Ovary (tissue), 9 donors: ENCODE data around the gene RANBP10. TPM values are rescaled to one million over a fixed set of nuclear protein-coding genes. Genes with fewer than 3 reads are reported as not detected.

Experiments
- DNase-seq, 5 donors: peaks; one replicate each; pipeline ENCODE4 v3.0.0-alpha.2; 2019 to 2020
- H3K27ac ChIP-seq, 2 donors: fragments of 200-600 bp; one replicate each; pipeline versions ENCODE4 v1.5.1 to v1.8.0; 2019 to 2022
- H3K27me3 ChIP-seq: fragments of 200-600 bp; one replicate; pipeline ENCODE4 v1.8.0; 2022
- H3K36me3 ChIP-seq: fragments of 200-600 bp; sonication (generic); one replicate; pipeline ENCODE4 v1.5.1; 2019
- H3K4me1 ChIP-seq: one replicate; pipeline ENCODE4 v1.8.1; 2013; ENCODE audit warnings: mild to moderate bottlenecking, moderate library complexity; ENCODE audit not compliant: insufficient read depth
- H3K4me3 ChIP-seq: fragments of 200-600 bp; sonication (generic); one replicate; pipeline ENCODE4 v1.5.1; 2017
- H3K9me3 ChIP-seq, 2 donors: fragments of 200-600 bp in 1 of 2; sonication (generic) in 1 of 2; one replicate each; pipeline versions ENCODE4 v1.5.1 to v1.8.1; 2013 to 2019; ENCODE audit warnings: mild to moderate bottlenecking in 1 of 2, moderate library complexity in 1 of 2
- CTCF ChIP-seq, 3 donors: fragments of 450-650 bp in 2 of 3; fragments of 200-600 bp in 1 of 3; IDR thresholded peaks; one replicate each; pipeline versions ENCODE4 v1.5.1 to v1.8.0; 2016 to 2022; ENCODE audit warnings: antibody characterized with exemption in 3 of 3, mild to moderate bottlenecking in 1 of 3
- EP300 ChIP-seq: sonication (generic); formaldehyde crosslinking; IDR thresholded peaks from one replicate; pipeline ENCODE4 v1.6.1; 2017; ENCODE audit warnings: antibody characterized with exemption
- POLR2A ChIP-seq: fragments of 450-650 bp; IDR thresholded peaks from one replicate; pipeline ENCODE4 v1.6.1; 2017; ENCODE audit warnings: antibody characterized with exemption, mild to moderate bottlenecking, moderate library complexity
- WGBS, 3 donors: extraction: QIAGEN DNeasy Blood & Tissue Kit in 1 of 3; methylation state at CpG; one replicate each; pipeline versions ENCODE4 v1.1.5 to v1.1.7; 2013 to 2017; 5-methylcytosine and 5-hydroxymethylcytosine counted together
- intact Hi-C, 4 donors: fragments of 100-400 bp; cut with DNase I; formaldehyde crosslinking; loops; one replicate each; pipeline versions ENCODE4 v1.11.0 to v1.15.1; 2022 to 2023
- polyA plus RNA-seq, 2 donors: library from polyadenylated mRNA; stranded (reverse); fragments of 200-250 nt in 1 of 2; fragments of 350-450 nt in 1 of 2; fragmentation: Illumina TruSeq in 1 of 2; extraction: RNeasy Lipid Tissue Mini Kit (QIAGEN cat#74804) in 1 of 2; gene quantifications; one replicate each; pipeline ENCODE4 v1.2.3, GENCODE V29; 2013 to 2014
- total RNA-seq, 7 donors: library from RNA; depleted of rRNA in 2 of 7; stranded (reverse); fragments of >200 nt in 2 of 7; fragmentation: NEBNext Ultra II Directional in 3 of 7; extraction: Animal tissue kit (Norgen Biotek cat#: 25700) in 3 of 7; gene quantifications; one replicate each; pipeline versions ENCODE4 v1.1.0 to v1.2.4, GENCODE V29; 2016 to 2023
- donor health status: DM: no; HTN: no; CAD: no; lungs with moderate emphysema.
- donor health status: DM: no; HTN: no; CAD: no.
- donor health status: Bipolar disorder and iron deficiency.
- donor health status: DM: yes; HTN: yes; CAD: no.
- donor health status: DM: no; HTN: no; CAD: no.
- donor health status: DM: yes; HTN: yes; CAD: no.

RANBP10 gene
- total and polyA plus RNA-seq, 9 donors = 8.3 to 19.6 (median 16.9) TPM

DNA sequence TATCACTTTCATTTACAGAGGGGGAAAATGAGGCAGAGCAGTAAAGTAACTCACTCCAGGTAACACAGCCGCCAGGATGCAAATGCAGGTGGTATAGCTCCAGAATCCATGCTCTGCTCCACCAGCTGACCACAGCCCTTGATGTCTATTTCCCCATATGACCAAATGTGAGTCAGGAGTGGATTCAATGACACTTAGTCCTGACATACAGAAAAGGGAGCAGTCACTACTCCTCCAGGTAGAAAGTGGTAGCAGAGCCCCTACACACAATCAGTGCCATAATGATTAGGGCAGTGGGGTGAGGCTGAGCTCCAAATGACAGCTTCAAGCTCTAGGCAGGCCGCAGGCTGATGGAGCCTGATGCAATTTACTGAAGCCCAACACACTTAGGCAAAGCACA, 44.0 kb downstream of the RANBP10 start:
- Histone ChIP-seq H3K4me1 (no peaks in the 10 kb centered on the region), H3K9me3 (no peaks in the 10 kb centered on the region), H3K36me3 (no peaks in the 10 kb centered on the region), H3K27me3 (no peaks in the 10 kb centered on the region), H3K4me3 (no peak overlapping the region), H3K27ac (no peak overlapping the region)
- WGBS, 3 donors = 90 to 95% (median 91%) methylated on average over 2 of the region's 2 CpGs
- intact Hi-C loops = no loop called here
- DNase-seq = no peak
- TF ChIP-seq EP300 (no peak), CTCF (IDR thresholded peaks at IDR 0.05) (no peak), POLR2A (no peak)

GRCh38 chr16:67761924-67762323, 44.4 kb downstream of the RANBP10 start:
- no peak for DNase-seq
- no peaks in the 10 kb centered on the region for H3K9me3 ChIP-seq
- intact Hi-C loops = no loop called here
- H3K27me3 ChIP-seq = no peaks in the 10 kb centered on the region
- H3K4me3 ChIP-seq = no peak overlapping the region
- TF ChIP-seq POLR2A (no peak), EP300 (no peak), CTCF (IDR thresholded peaks at IDR 0.05) (no peak)
- 95 to 97% (median 96%) methylated on average over 1 of the region's 1 CpG for WGBS, 3 donors
- H3K4me1 ChIP-seq = no peaks in the 10 kb centered on the region
- no peaks in the 10 kb centered on the region for H3K36me3 ChIP-seq
- no peak overlapping the region for H3K27ac ChIP-seq

DNA sequence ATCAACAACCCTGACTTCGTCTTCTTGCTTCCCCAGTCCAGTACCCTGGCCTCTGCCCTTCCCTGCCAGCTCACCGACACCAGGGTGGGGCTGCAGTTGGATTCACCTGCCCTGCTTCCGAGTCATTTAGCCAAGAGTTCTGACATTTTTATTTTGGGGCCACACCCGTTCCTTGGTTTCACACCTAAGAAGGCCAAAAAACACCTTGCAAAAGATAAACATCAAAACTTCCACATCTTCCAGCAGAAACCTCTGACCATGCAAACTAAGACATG, 45.5 kb downstream of the RANBP10 start:
- no peaks in the 10 kb centered on the region for H3K4me1 ChIP-seq
- no peak for DNase-seq
- no peaks in the 10 kb centered on the region for H3K36me3 ChIP-seq
- H3K27me3 ChIP-seq = no peaks in the 10 kb centered on the region
- intact Hi-C loops = no loop called here
- no peaks in the 10 kb centered on the region for H3K9me3 ChIP-seq
- H3K27ac ChIP-seq = no peak overlapping the region
- no peak overlapping the region for H3K4me3 ChIP-seq
- TF ChIP-seq CTCF (IDR thresholded peaks at IDR 0.05) (no peak), EP300 (no peak), POLR2A (no peak)
- WGBS, 3 donors = 86 to 96% (median 87%) methylated on average over 4 of the region's 4 CpGs

DNA sequence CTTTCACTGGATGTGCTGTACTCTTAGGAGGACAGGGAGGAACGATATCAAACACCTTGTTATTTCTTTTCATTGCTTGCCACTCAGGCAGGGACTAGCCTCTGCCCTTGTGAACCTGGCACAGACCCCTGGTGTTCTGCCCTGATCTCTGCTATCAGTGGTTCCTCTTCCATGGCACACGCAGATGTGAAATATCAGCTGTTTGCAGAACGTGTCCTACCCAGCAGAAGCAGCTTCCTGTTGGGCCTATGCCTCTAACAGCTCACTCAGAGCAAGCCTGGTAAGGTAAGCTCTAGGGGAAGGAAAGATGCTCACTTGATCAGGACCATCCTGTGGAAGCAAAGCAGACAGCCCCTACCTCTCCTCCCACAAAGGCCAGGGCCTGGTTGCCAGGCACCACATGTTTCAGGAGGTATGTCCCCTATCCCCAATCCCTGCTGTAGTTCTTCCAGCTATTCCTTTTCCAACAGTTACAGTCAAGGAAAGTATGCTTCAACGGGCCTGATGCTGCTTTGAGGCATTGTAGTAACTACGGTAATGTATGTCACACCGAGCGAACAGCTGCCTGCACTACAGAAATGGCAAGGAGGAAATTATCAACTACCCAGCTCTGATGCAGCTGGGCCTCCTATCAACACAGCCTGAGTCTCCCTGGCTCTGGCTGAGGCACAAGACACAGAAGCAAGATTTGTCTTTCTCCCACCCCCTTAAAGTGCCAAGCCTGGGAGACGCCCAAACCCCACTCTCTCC, 46.0 kb downstream of the RANBP10 start:
- H3K4me3 ChIP-seq = no peak overlapping the region
- H3K9me3 ChIP-seq = no peaks in the 10 kb centered on the region
- DNase-seq = no peak
- intact Hi-C loops = no loop called here
- H3K27ac ChIP-seq = no peak overlapping the region
- TF ChIP-seq POLR2A = no peak
- no peak for TF ChIP-seq EP300
- no peak for TF ChIP-seq CTCF (IDR thresholded peaks at IDR 0.05)
- no peaks in the 10 kb centered on the region for H3K27me3 ChIP-seq
- no peaks in the 10 kb centered on the region for H3K4me1 ChIP-seq
- WGBS, 3 donors = 53 to 68% (median 54%) methylated on average over 8 of the region's 8 CpGs
- no peaks in the 10 kb centered on the region for H3K36me3 ChIP-seq
